ENCODE measurements around the gene SORCS2.

GRCh38 chr4:7425124-7425523, 232.8 kb downstream of the SORCS2 start:
- TF ChIP-seq POLR2A (IDR thresholded peaks at IDR 0.05) (no peak), EP300 (IDR thresholded peaks at IDR 0.05) (no peak)
